Gastrocnemius medialis (tissue), 4 donors: ENCODE measurements around the gene AZIN2. TPM values are rescaled to one million over a fixed set of nuclear protein-coding genes. Genes with fewer than 3 reads are reported as not detected.

Experiments used
- ATAC-seq, 2 donors: fragments of 150-250 bp; one replicate each; pipeline ENCODE4 v1.9.1; 2016
- DNase-seq, 2 donors: peaks; one replicate each; pipeline ENCODE4 v3.0.0-alpha.2; 2019
- H3K27ac ChIP-seq, 4 donors: fragments of 200-600 bp; sonication (generic); 1 replicate in 1 of 4; 2 replicates in 3 of 4; pipeline ENCODE4 v1.5.1; 2016 to 2018; ENCODE audit warnings: mild to moderate bottlenecking in 2 of 4, moderate library complexity in 1 of 4
- H3K27me3 ChIP-seq, 3 donors: fragments of 200-600 bp; sonication (generic) in 2 of 3; 1 replicate in 1 of 3; 2 replicates in 2 of 3; pipeline versions ENCODE4 v1.5.1 to v1.6.0; 2016 to 2019; ENCODE audit warnings: mild to moderate bottlenecking in 1 of 3, moderate library complexity in 1 of 3
- H3K36me3 ChIP-seq, 2 donors: fragments of 200-600 bp; sonication (generic) in 1 of 2; one replicate each; pipeline ENCODE4 v1.5.1; 2017 to 2018
- H3K4me1 ChIP-seq, 2 donors: fragments of 200-600 bp; sonication (generic) in 1 of 2; one replicate each; pipeline ENCODE4 v1.5.1; 2016 to 2017; ENCODE audit warnings: mild to moderate bottlenecking in 2 of 2
- H3K4me3 ChIP-seq, 4 donors: fragments of 200-600 bp; sonication (generic) in 3 of 4; 1 replicate in 1 of 4; 2 replicates in 3 of 4; pipeline ENCODE4 v1.5.1; 2016 to 2019; ENCODE audit warnings: mild to moderate bottlenecking in 2 of 4
- H3K9me3 ChIP-seq, 3 donors: fragments of 200-600 bp; sonication (generic) in 2 of 3; 1 replicate in 1 of 3; 2 replicates in 2 of 3; pipeline ENCODE4 v1.5.1; 2016 to 2019
- CTCF ChIP-seq, 5 experiments: fragments of 450-650 bp in 3 of 5; fragments of 200-600 bp in 2 of 5; sonication (generic) in 2 of 5; IDR thresholded peaks in 4 of 5; conservative IDR thresholded peaks in 1 of 5; 1 replicate in 4 of 5; 2 replicates in 1 of 5; pipeline ENCODE4 v1.5.1; 2016 to 2019; ENCODE audit warnings: antibody characterized with exemption in 5 of 5, mild to moderate bottlenecking in 3 of 5, moderate library complexity in 3 of 5
- POLR2A ChIP-seq, 2 donors: fragments of 450-650 bp; IDR thresholded peaks; one replicate each; pipeline ENCODE4 v1.6.1; 2017; ENCODE audit warnings: antibody characterized with exemption in 2 of 2, mild to moderate bottlenecking in 2 of 2, moderate library complexity in 2 of 2
- in situ Hi-C, 4 donors: fragments of 200-750 bp; cut with MboI; loops; one replicate each; pipeline versions ENCODE4 v1.15.0 to v1.8.0; 2017; ENCODE audit warnings: low sequenced_read_pairs in 4 of 4
- intact Hi-C: fragments of 100-400 bp; cut with DNase I; formaldehyde crosslinking; loops from one replicate; pipeline ENCODE4 v1.15.1; 2023; ENCODE audit warnings: low total_unique reads
- total RNA-seq, 4 donors: library from RNA; depleted of rRNA; stranded (reverse); fragments of >200 nt; gene quantifications; one replicate each; pipeline versions ENCODE4 v1.1.0 to v1.2.3, GENCODE V29; 2016

AZIN2 gene
- total RNA-seq, 4 donors from 2014 or later: 0.52 to 3.1 (median 1.2) TPM

GRCh38 chr1:33161061-33161681 is 80.2 kb downstream of the AZIN2 start:
- DNase-seq (no peak), ATAC-seq (no peak)
- no peak overlapping the region for H3K27ac ChIP-seq
- peaks cover 0 to 3% of the 10 kb centered on the region in 2 donors for H3K4me1 ChIP-seq
- in situ Hi-C loops (no loop called here), intact Hi-C loops (no loop called here)
- no peaks in the 10 kb centered on the region for H3K9me3 ChIP-seq
- no peaks in the 10 kb centered on the region for H3K27me3 ChIP-seq
- peaks cover 0 to 13% of the 10 kb centered on the region in 2 donors for H3K36me3 ChIP-seq
- no peak overlapping the region for H3K4me3 ChIP-seq
- TF ChIP-seq POLR2A (IDR thresholded peaks at IDR 0.05): no peak
- TF ChIP-seq CTCF (IDR thresholded peaks at IDR 0.05 in 4 of 5, conservative IDR thresholded peaks at IDR 0.05 in 1 of 5): no peak

- DNase-seq: no peak
- TF ChIP-seq CTCF (IDR thresholded peaks at IDR 0.05 in 4 of 5, conservative IDR thresholded peaks at IDR 0.05 in 1 of 5) (no peak), POLR2A (IDR thresholded peaks at IDR 0.05) (no peak)
- H3K36me3 ChIP-seq: peaks cover 0 to 13% of the 10 kb centered on the region in 2 donors
Measured at GRCh38 chr1:33162141-33162540, 81.2 kb downstream of the AZIN2 start.

GRCh38 chr1:33163621-33164519 is 82.9 kb downstream of the AZIN2 start:
- H3K4me1 ChIP-seq: no peaks in the 10 kb centered on the region
- DNase-seq (no peak), ATAC-seq (no peak)
- H3K9me3 ChIP-seq: no peaks in the 10 kb centered on the region
- intact Hi-C loops: no loop called here
- H3K4me3 ChIP-seq: no peak overlapping the region
- no peak overlapping the region for H3K27ac ChIP-seq
- H3K36me3 ChIP-seq: peaks cover 0 to 7% of the 10 kb centered on the region in 2 donors
- no peak for TF ChIP-seq CTCF (IDR thresholded peaks at IDR 0.05 in 4 of 5, conservative IDR thresholded peaks at IDR 0.05 in 1 of 5)
- TF ChIP-seq POLR2A (IDR thresholded peaks at IDR 0.05): no peak
- in situ Hi-C loops: no loop called here
- no peaks in the 10 kb centered on the region for H3K27me3 ChIP-seq

More at GRCh38 chr1:33162141-33162540, 81.2 kb downstream of the AZIN2 start:
- in situ Hi-C loops (no loop called here), intact Hi-C loops (no loop called here)
- ATAC-seq: no peak
- Histone ChIP-seq H3K4me1 (no peaks in the 10 kb centered on the region), H3K27ac (no peak overlapping the region), H3K9me3 (no peaks in the 10 kb centered on the region), H3K4me3 (no peak overlapping the region), H3K27me3 (no peaks in the 10 kb centered on the region)

GRCh38 chr1:33165209-33165608 is 84.3 kb downstream of the AZIN2 start:
- no peaks in the 10 kb centered on the region for H3K27me3 ChIP-seq
- H3K4me1 ChIP-seq: peaks cover 0 to under 1% of the 10 kb centered on the region in 2 donors
- H3K4me3 ChIP-seq: no peak overlapping the region
- H3K36me3 ChIP-seq: no peaks in the 10 kb centered on the region
- no peak for ATAC-seq
- intact Hi-C loops (no loop called here), in situ Hi-C loops (no loop called here)
- no peak for DNase-seq
- no peak overlapping the region for H3K27ac ChIP-seq
- TF ChIP-seq CTCF (IDR thresholded peaks at IDR 0.05 in 4 of 5, conservative IDR thresholded peaks at IDR 0.05 in 1 of 5) (no peak), POLR2A (IDR thresholded peaks at IDR 0.05) (no peak)
- no peaks in the 10 kb centered on the region for H3K9me3 ChIP-seq
